ENCODE results near the gene RAET1G. TPM values are rescaled to one million over a fixed set of nuclear protein-coding genes. Genes with fewer than 3 reads are reported as not detected.
A peak's percentile ranks its signal among the peaks of the same experiment; 100 is the strongest.
"Not testable (repeated sequence)": the region's sequence is repeated elsewhere in the genome, so short reads cannot be mapped to it uniquely, and the experiment has no call there.

Gene RAET1G
- total RNA-seq, 1 donor: 1.8 TPM

DNA sequence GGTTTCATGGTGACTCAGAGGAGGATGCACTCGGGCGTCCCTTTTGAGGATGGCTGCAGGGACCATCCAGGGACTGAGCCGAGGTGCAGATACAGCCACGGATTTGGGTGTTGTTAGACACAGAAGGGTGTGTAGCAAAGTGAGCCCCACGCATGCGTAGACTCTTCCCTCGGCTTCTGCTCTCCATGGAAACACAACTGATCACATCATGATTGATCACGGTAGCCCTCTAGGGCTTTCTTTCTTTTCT, 40.2 kb upstream of the RAET1G start:
- TF ChIP-seq, protein P1, sequence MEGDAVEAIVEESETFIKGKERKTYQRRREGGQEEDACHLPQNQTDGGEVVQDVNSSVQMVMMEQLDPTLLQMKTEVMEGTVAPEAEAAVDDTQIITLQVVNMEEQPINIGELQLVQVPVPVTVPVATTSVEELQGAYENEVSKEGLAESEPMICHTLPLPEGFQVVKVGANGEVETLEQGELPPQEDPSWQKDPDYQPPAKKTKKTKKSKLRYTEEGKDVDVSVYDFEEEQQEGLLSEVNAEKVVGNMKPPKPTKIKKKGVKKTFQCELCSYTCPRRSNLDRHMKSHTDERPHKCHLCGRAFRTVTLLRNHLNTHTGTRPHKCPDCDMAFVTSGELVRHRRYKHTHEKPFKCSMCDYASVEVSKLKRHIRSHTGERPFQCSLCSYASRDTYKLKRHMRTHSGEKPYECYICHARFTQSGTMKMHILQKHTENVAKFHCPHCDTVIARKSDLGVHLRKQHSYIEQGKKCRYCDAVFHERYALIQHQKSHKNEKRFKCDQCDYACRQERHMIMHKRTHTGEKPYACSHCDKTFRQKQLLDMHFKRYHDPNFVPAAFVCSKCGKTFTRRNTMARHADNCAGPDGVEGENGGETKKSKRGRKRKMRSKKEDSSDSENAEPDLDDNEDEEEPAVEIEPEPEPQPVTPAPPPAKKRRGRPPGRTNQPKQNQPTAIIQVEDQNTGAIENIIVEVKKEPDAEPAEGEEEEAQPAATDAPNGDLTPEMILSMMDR (IDR thresholded peaks at IDR 0.05; ENCODE audit: extremely low read depth, low read depth, low read length): no peak
- H3K36me3 ChIP-seq (ENCODE audit: insufficient read depth, low read length): no peaks in the 10 kb centered on the region
- peak; percentile 90 for DNase-seq (ENCODE audit: insufficient read length, low spot score, missing footprints)
- H3K27me3 ChIP-seq (ENCODE audit: insufficient read depth, low read length): peaks cover 49% of the 10 kb centered on the region
- peak overlapping the region; percentile 73 for H3K4me3 ChIP-seq (ENCODE audit: insufficient read depth, low read length)
- H4K20me1 ChIP-seq (ENCODE audit: insufficient read depth, low read length): no peaks in the 10 kb centered on the region
- peaks cover 14% of the 10 kb centered on the region for H3K4me1 ChIP-seq (ENCODE audit: insufficient read depth, low read length)
- no peaks in the 10 kb centered on the region for H3K79me2 ChIP-seq (ENCODE audit: insufficient read depth, low read length)
- no peaks in the 10 kb centered on the region for H3K9me3 ChIP-seq (ENCODE audit: low read depth, low read length)
- H3K27ac ChIP-seq (ENCODE audit: low read depth, low read length): no peak overlapping the region
- H2AFZ ChIP-seq (ENCODE audit: low read length): peak overlapping the region; percentile 90
- peak overlapping the region; percentile 87 for H3K4me2 ChIP-seq (ENCODE audit: insufficient read depth, low read length)

DNA sequence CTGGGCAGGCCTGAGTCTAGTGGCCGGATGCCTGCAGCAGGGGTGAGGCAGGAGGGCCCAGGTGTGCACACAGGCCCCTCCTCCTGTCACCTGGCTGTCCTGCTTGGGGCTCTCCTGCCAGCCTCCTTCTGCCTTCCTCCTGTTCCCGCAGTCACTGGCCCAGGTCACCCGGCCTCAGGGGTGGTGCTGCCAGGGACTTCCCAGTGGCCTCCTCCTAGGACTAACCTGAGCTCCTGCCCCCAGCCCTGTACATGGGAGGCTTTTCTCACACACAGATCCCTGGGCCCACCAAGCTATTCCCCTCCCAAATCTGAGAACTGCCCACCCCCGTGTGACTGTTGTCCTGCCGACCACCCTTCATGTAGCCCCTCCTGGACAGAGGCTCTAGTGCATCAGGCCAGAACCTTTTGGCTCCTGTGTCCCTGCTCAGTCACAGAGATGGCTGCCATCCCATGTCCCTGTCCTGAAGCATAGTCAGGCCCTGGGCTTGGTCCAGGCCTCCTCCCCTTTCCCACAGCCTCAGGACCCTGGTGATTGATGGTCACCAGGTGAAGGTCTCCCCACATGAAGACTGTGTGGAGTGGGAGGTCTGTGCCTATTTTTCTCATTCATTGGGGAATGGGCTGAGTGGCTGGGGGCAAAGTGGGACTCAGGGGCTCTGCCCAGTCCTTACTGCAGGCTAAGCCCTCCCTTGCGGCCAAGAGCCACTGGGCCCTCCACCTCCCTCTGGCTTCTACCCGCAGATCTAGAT, 39.7 kb upstream of the RAET1G start:
- DNase-seq (ENCODE audit: insufficient read length, low spot score, missing footprints): no peak
- no peaks in the 10 kb centered on the region for H3K79me2 ChIP-seq (ENCODE audit: insufficient read depth, low read length)
- H2AFZ ChIP-seq (ENCODE audit: low read length): peak overlapping the region; percentile 90
- H3K4me2 ChIP-seq (ENCODE audit: insufficient read depth, low read length): peak overlapping the region; percentile 87
- H3K4me1 ChIP-seq (ENCODE audit: insufficient read depth, low read length): peaks cover 14% of the 10 kb centered on the region
- H3K4me3 ChIP-seq (ENCODE audit: insufficient read depth, low read length): peak overlapping the region; percentile 73
- no peaks in the 10 kb centered on the region for H3K9me3 ChIP-seq (ENCODE audit: low read depth, low read length)
- H3K27ac ChIP-seq (ENCODE audit: low read depth, low read length): no peak overlapping the region
- TF ChIP-seq, protein P1 (IDR thresholded peaks at IDR 0.05; ENCODE audit: extremely low read depth, low read depth, low read length): no peak
- H4K20me1 ChIP-seq (ENCODE audit: insufficient read depth, low read length): no peaks in the 10 kb centered on the region
- H3K27me3 ChIP-seq (ENCODE audit: insufficient read depth, low read length): peaks cover 54% of the 10 kb centered on the region
- no peaks in the 10 kb centered on the region for H3K36me3 ChIP-seq (ENCODE audit: insufficient read depth, low read length)

DNA sequence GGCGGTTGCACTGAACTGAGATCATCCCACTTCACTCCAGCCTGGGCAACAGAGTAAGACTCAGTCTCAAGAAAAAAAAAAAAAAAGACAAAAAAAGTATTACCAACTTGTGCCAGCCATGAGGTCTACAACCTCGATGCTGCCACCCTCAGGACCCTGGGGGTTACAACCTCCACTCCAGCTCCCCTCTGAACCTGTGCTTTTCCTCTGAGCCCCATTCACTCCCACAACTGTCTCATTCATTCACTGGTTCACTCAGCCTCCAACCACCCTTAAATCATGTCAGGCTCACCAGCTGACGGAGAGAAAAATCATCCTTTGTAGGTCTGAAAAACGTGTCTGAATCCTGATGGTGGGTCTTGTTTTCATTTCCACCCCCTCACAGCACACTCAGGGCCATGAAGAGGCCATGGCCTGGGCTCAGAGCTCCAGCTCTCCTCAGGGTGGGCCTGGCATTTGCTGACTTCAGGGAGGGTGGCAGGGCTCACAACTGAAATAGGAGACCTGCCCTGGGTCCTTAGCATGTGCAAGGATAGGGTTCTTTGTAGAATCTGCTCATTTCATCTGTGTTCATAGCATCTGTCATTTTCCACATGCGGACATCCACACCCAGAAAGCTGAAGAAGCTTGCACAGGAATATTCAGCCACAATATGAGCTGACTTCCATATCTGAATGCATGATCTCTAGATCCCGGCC, 39.0 kb upstream of the RAET1G start:
- TF ChIP-seq, protein P1 (IDR thresholded peaks at IDR 0.05; ENCODE audit: extremely low read depth, low read depth, low read length): peak; percentile 27
- no peak overlapping the region for H3K27ac ChIP-seq (ENCODE audit: low read depth, low read length)

DNA sequence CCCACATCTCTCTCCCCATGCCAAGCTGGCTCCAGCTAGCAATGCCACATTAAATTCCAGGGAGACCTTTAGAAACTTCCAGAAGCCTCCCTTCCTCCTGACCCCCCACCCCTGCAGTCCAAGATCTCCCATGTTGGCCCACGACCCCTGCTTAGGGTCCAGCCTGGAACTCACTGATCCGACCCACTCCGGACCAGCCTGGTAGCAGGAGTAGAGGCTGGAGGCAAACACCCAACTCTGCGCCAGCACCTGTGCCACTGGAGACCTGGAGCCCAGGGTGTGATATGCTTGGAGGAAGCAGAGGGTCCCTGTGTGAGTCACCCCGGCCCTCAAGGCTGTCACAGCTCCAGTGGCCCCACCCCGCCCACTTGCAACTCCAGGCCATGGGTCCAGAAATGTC, 37.6 kb upstream of the RAET1G start:
- Histone ChIP-seq H3K79me2 (ENCODE audit: insufficient read depth, low read length) (no peaks in the 10 kb centered on the region), H3K4me2 (ENCODE audit: insufficient read depth, low read length) (no peak overlapping the region), H3K4me1 (ENCODE audit: insufficient read depth, low read length) (peaks cover 14% of the 10 kb centered on the region), H3K36me3 (ENCODE audit: insufficient read depth, low read length) (no peaks in the 10 kb centered on the region), H3K9me3 (ENCODE audit: low read depth, low read length) (no peaks in the 10 kb centered on the region), H3K27me3 (ENCODE audit: insufficient read depth, low read length) (peaks cover 68% of the 10 kb centered on the region), H2AFZ (ENCODE audit: low read length) (no peak overlapping the region), H3K4me3 (ENCODE audit: insufficient read depth, low read length) (no peak overlapping the region), H4K20me1 (ENCODE audit: insufficient read depth, low read length) (no peaks in the 10 kb centered on the region), H3K27ac (ENCODE audit: low read depth, low read length) (no peak overlapping the region)
- DNase-seq (ENCODE audit: insufficient read length, low spot score, missing footprints): no peak
- TF ChIP-seq, protein P1 (IDR thresholded peaks at IDR 0.05; ENCODE audit: extremely low read depth, low read depth, low read length): no peak

More for the DNA sequence above, 39.0 kb upstream of the RAET1G start:
- Histone ChIP-seq H3K36me3 (ENCODE audit: insufficient read depth, low read length) (no peaks in the 10 kb centered on the region), H3K79me2 (ENCODE audit: insufficient read depth, low read length) (no peaks in the 10 kb centered on the region), H3K27me3 (ENCODE audit: insufficient read depth, low read length) (peaks cover 62% of the 10 kb centered on the region), H3K4me1 (ENCODE audit: insufficient read depth, low read length) (peaks cover 14% of the 10 kb centered on the region), H3K4me2 (ENCODE audit: insufficient read depth, low read length) (no peak overlapping the region), H3K4me3 (ENCODE audit: insufficient read depth, low read length) (no peak overlapping the region), H2AFZ (ENCODE audit: low read length) (no peak overlapping the region), H3K9me3 (ENCODE audit: low read depth, low read length) (no peaks in the 10 kb centered on the region), H4K20me1 (ENCODE audit: insufficient read depth, low read length) (no peaks in the 10 kb centered on the region)
- DNase-seq (ENCODE audit: insufficient read length, low spot score, missing footprints): no peak

DNA sequence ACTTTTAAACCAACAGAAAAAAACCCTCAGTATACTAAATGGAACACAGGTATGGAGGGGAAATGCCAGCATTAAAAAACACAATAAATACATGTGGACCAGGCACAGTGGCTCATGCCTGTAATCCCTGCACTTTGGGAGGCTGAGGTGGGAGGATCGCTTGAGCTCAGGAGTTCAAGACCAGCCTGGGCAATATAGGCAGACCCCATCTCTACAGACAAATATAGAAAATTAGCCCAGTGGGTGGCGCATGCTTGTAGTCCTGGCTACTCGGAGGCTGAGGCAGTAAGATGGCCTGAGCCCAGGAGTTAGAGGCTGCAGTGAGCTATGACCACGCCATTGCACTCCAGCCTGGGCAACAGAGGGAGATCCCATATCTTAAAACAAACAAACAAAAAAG, 36.9 kb upstream of the RAET1G start:
- not testable (repeated sequence) for H3K9me3 ChIP-seq (ENCODE audit: low read depth, low read length); H3K36me3 ChIP-seq (ENCODE audit: insufficient read depth, low read length); H3K4me3 ChIP-seq (ENCODE audit: insufficient read depth, low read length); H3K27ac ChIP-seq (ENCODE audit: low read depth, low read length); DNase-seq (ENCODE audit: insufficient read length, low spot score, missing footprints); H3K79me2 ChIP-seq (ENCODE audit: insufficient read depth, low read length); H4K20me1 ChIP-seq (ENCODE audit: insufficient read depth, low read length); H2AFZ ChIP-seq (ENCODE audit: low read length); H3K4me2 ChIP-seq (ENCODE audit: insufficient read depth, low read length)
- Histone ChIP-seq H3K27me3 (ENCODE audit: insufficient read depth, low read length) (peaks cover 66% of the 10 kb centered on the region), H3K4me1 (ENCODE audit: insufficient read depth, low read length) (peaks cover 14% of the 10 kb centered on the region)

DNA sequence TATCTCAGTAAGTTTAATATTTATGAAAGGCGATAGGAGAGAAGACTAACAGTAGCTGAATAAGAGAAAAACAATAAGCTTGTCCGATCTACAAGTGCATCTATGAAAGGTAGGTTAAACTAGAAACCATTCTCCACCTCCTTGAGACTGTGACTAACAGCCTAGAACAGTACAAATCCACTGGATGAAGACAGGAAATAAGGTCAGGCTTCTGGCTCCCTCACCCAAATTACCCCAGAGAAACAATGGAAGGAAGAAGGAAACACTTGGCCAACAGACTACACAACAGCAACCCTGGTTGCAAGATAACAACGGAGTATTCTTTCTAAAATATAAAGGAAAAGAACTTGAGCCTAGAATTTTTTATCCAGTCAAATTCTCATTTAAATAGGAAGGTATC, 35.2 kb upstream of the RAET1G start:
- not testable (repeated sequence) for DNase-seq (ENCODE audit: insufficient read length, low spot score, missing footprints); H3K27ac ChIP-seq (ENCODE audit: low read depth, low read length); H3K9me3 ChIP-seq (ENCODE audit: low read depth, low read length)

More for the DNA sequence above, 35.2 kb upstream of the RAET1G start:
- H4K20me1 ChIP-seq (ENCODE audit: insufficient read depth, low read length); H3K36me3 ChIP-seq (ENCODE audit: insufficient read depth, low read length); H3K4me2 ChIP-seq (ENCODE audit: insufficient read depth, low read length); H2AFZ ChIP-seq (ENCODE audit: low read length); H3K4me1 ChIP-seq (ENCODE audit: insufficient read depth, low read length); H3K4me3 ChIP-seq (ENCODE audit: insufficient read depth, low read length); H3K79me2 ChIP-seq (ENCODE audit: insufficient read depth, low read length): not testable (repeated sequence)
- H3K27me3 ChIP-seq (ENCODE audit: insufficient read depth, low read length): peaks cover 63% of the 10 kb centered on the region

Measured in osteoblast (primary cell).